RCC 7860 (cell line): ENCODE data around the gene ZNRD2.
"Not testable (repeated sequence)": the region's sequence is repeated elsewhere in the genome, so short reads cannot be mapped to it uniquely, and the experiment has no call there.

Experiments used
- DNase-seq: peaks from one replicate; pipeline ENCODE4 v3.0.0-alpha.2; 2015; ENCODE audit warnings: low spot score
- FAIRE-seq: peaks from 2 replicates; lab custom pipeline; 2012; peaks lifted over from hg19 to GRCh38; lab: Jason Lieb, UNC

ZNRD2 gene, protein sequence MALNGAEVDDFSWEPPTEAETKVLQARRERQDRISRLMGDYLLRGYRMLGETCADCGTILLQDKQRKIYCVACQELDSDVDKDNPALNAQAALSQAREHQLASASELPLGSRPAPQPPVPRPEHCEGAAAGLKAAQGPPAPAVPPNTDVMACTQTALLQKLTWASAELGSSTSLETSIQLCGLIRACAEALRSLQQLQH

DNA sequence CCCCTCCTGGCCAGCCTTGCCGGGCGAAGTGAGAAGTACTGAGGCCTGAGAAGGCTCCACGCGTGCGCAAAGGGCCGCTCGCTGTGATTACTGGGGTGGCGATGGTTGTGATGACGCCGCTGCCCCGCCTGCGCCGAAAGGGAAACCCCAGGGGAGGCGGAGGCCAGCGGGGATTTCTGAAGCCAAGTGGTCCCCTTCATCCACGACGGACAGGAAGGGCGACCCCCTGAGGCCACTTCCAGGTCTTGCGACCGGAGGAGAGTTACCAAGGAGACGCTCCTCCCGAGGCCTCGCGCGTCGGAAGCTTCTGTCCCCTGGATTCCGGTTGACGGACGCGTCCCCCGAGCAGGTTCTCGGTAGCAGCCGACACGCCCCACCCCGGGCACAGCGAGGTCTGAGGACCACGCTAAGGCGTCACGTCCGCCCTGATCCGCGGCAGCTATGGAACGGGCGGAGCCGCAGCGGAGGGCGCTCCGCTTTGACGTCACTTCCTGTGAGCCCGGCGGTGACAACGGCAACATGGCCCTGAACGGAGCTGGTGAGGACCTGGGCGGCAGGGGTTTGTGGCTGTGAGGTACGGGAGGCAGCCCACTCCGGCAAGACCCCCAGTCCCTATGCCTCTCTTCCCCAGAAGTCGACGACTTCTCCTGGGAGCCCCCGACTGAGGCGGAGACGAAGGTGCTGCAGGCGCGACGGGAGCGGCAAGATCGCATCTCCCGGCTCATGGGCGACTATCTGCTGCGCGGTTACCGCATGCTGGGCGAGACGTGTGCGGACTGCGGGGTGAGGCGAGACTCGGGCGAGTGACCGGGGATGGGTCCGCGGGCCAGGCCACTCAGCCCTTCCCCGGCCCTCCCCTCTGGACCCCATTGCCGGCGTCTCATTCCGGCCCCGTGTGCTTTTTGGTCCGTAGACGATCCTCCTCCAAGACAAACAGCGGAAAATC lies at the start of gene ZNRD2:
Gene ZNRD2, plus strand, starts transcription at position 505 of the 946 bp plus-strand sequence. Its CDS starts 15 bp downstream, at position 520.
- peak; percentile 93 for DNase-seq
- FAIRE-seq: peak; percentile 62

DNA sequence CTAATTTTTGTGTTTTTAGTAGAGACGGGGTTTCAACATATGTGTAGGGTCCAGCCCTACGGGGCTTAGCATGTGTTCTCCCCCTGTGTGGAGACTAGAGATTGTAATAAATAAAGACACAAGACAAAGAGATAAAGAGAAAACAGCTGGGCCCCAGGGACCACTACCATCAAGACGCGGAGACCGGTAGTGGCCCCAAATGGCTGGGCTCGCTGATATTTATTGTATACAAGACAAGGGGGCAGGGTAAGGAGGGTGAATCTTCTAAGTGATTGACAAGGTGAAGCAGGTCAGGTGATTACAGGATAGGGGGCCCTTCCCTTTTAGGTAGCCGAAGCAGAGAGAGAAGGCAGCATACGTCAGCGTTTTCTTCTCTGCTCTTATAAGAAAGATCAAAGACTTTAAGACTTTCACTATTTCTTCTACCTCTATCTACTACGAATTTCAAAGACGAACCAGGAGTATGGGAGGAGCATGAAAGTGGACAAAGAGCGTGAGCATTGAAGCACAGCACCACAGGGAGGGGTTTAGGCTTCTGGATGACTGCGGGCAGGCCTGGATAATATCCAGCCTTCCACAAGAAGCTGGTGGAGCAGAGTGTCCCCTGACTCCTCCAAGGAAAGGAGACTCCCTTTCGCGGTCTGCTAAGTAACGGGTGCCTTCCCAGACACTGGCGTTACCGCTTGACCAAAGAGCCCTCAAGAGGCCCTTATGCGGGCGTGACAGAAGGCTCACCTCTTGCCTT lies 48.3 kb upstream of the ZNRD2 start:
- FAIRE-seq: peak; percentile 73
- peak; percentile 53 for DNase-seq

DNA sequence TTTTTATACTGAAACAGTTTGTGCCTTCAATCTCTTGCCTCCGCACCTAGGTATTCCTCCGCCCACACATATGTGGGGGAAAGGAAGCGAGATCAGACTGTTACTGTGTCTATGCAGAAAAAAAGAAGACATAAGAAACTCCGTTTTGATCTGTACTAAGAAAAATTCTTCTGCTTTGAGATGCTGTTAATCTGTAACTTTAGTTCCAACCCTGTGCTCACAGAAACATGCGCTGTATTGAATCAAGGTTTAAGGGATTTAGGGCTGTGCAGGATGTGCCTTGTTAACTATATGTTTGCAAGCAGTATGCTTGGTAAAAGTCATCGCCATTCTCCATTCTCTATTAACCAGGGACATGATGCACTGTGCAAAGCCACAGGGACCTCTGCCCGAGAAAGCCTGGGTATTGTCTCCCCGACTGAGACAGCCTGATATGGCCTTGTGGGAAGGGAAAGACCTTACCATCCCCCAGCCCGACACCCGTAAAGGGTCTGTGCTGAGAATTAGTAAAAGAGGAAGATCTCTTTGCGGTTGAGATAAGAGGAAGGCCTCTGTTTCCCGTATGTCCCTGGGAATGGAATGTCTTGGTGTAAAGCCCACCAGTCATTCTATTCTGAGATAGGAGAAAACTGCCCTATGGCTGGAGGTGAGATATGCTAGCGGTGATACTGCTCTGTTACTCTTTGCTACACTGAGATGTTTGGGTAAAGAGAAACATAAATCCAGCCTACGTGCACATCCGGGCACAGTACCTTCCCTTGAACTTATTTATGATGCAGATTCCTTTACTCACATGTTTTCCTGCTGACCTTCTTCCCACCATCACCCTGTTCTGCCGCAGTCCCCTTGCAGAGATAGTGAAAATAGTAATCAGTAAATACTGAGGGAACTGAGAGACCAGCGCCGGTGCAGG lies 47.3 kb upstream of the ZNRD2 start:
- peak; percentile 54 for FAIRE-seq
- DNase-seq: peak; percentile 39

DNA sequence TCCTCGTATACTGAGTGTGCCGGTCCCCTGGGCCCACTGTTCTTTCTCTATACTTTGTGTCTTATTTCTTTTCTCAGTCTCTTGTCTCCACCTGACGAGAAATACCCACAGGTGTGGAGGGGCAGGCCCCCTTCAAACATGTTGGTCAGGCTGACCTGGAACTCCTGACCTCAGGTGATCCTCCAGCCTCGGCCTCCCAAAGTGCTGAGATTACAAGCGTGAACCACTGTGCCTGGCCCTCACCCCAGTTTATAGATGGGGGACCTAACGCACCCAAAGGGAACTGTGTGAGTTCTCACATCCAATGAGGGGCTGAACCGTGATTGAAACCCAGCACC lies 46.7 kb upstream of the ZNRD2 start:
- DNase-seq, FAIRE-seq: not testable (repeated sequence)

DNA sequence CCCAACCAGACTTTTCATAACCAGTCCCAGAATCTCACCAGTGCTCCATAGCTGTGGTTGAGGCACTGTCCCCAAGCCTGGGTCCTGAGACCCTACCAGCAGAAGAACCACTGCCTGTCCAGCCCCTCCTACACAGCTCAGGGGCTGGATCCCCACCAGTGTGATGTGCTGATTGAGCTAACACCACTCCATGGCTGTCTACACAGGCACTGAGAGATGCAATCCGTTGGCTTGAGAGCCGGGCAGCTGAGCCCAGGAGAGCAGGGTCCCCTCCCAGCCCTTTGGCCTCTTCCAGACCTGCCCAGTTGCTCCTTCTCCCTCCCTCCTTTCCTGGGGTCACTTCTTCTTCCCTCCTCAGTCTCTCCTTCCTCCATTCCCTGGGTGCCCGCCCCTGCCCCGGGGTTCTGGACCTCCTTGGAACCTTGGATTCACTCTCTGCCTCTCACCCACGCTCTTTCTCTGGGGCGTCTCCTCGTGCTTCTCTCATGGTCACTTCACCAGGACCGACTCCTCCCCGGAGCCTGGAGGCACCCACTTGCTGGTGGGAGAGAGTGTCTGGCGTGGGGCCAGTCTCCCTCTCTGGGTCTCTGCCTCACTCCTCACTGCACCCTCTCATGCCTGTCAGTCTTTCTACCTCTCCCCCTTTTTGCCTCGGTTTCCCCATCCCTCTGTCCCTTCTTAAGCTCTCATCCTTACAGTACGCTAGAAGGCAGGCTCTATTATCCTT lies 46.1 kb upstream of the ZNRD2 start:
- FAIRE-seq: no peak
- no peak for DNase-seq

DNA sequence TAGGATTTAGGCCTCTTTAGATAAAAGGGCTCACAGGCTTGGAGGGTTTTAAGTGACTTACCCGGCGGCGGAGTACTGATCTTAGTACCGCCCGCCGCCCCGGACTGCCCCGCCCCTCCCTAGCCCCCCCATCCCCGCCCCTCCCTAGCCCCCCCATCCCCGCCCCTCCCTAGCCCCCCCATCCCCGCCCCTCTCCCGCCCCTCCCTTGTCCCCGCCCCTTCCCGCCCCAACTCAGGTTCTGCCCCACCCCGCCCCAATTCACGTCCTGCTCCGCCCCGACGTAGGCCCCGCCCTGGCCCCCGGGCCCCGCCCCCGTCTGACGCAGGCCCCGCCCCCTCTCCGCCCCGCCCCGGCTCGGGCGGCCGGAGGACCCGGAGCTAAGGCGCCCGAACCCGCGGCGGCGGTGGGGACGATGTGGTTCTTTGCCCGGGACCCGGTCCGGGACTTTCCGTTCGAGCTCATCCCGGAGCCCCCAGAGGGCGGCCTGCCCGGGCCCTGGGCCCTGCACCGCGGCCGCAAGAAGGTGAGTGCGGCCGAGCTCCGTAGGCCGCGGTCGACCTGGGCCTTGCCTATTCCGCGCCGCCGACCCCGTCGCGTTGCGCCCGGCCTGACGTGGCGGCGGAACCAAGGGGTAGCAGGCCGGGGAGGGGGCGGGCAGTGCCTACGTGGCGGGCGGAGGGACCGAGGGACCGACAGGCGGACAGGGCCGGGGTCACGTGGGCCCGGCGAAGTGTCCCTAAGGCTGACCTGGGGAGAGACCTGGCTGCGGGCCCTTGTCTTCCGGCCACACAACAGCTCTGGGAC lies 45.3 kb upstream of the ZNRD2 start, which contains the start of gene SCYL1:
Gene SCYL1, plus strand, starts transcription at position 343 of the 805 bp plus-strand sequence. Its CDS starts 71 bp downstream, at position 414.
- peak; percentile 37 for DNase-seq
- no peak for FAIRE-seq

DNA sequence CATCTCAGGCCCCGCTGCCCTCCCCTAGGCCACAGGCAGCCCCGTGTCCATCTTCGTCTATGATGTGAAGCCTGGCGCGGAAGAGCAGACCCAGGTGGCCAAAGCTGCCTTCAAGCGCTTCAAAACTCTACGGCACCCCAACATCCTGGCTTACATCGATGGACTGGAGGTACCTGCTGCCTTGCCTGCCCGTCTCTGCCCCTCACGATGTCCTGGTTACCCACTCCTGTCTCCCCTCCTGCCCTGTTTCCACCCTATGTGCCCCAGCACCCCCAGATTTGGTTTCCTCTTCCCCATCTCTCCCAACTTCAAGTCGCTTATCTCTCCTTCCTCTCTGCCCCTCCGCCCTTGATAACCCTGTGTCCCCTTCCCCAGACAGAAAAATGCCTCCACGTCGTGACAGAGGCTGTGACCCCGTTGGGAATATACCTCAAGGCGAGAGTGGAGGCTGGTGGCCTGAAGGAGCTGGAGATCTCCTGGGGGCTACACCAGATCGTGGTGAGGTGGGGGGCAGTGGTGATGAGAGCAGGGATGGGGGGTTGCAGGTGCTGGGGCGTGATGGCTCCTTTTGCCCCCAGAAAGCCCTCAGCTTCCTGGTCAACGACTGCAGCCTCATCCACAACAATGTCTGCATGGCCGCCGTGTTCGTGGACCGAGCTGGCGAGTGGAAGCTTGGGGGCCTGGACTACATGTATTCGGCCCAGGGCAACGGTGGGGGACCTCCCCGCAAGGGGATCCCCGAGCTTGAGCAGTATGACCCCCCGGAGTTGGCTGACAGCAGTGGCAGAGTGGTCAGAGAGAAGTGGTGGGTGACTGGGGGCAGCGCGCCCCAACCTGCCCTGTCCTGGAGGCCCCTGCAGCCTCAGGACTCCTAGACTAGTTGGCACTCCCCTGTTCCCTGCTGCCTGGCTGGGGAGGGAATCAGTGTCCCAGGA lies 44.5 kb upstream of the ZNRD2 start:
- no peak for DNase-seq
- FAIRE-seq: no peak

DNA sequence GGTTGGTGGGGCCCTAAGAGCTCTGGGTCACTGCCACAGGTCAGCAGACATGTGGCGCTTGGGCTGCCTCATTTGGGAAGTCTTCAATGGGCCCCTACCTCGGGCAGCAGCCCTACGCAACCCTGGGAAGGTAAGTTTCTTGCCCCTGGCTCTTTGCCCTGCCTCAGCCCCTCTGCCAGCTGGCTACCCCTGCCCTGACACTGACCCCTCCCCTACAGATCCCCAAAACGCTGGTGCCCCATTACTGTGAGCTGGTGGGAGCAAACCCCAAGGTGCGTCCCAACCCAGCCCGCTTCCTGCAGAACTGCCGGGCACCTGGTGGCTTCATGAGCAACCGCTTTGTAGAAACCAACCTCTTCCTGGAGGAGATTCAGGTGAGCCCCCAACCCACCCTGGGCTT lies 43.5 kb upstream of the ZNRD2 start:
- no peak for FAIRE-seq
- no peak for DNase-seq

DNA sequence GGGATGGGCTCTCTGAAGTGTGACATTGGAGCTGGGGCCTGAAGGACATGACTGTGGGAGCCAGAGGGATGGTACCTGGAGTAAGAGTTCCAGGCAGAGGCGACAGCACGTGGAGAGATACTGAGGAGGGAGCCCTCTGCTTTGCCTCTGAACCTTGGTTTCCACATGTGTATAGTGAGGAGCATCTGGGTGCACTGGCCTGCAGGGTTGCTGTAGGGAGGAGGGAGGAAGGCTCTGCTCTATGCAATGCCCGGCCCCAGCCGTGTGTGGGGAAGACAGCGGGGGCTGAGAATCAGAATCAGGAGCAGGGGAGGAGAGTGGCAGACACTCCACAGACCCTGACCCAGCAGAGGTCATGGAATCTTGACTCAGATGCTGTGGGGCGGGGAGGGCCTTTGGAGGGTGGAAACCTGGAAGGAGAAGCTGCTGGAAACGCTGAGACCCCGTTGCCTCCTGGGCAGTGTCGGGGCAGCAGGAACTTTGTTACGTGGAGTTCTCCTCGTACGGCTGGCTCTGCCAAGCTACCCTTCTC lies 41.4 kb upstream of the ZNRD2 start:
- no peak for FAIRE-seq
- no peak for DNase-seq

DNA sequence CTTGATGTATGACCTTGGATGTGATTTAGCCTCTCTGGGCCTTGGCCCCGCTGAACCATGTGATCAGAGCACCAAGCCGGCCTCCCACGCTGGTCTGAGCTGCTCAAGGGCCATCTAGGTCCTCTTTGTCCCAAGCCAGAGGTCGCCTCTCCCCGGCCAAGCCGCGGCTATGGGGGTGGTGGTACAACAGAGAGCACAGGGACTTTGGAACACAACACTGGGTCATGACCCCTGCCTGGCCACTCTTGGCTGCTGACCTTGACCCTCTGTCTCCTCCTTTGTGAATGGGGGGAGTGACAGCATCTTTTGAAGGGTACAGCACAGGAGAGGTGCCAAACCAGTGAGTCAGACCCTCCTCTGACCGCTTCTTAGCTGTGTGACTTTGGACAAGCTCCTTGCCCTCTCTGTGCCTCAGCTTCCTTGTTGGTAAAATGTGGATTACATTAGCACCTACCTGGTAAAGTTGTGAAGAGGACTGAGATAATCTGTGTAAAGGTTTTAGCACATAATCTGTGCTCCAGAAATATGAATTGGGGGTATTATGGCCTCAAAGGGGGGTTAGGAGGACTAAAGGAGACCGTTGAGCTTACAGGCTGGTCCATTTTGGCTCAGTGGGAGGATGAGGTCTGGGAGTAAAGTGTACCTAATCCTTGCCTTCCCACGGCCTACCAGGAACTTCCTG lies 40.7 kb upstream of the ZNRD2 start:
- no peak for DNase-seq
- FAIRE-seq: no peak

DNA sequence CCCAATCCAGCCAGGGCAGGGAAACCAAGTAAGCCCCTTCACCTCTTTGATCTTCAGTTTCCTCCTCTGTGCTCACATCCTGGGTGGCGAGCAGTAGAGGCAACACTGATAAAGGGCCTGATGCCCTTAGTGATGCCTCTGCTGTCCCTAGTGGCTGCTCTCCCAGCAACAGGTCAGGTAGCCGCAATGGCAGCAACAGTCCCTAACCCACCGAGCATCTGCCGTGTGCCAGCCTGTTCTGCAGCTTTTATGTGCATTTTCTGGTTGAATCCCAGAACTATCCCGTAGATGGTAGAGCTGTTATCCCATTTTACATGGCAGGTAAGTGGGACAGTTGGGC lies 40.1 kb upstream of the ZNRD2 start:
- no peak for FAIRE-seq
- DNase-seq: no peak

DNA sequence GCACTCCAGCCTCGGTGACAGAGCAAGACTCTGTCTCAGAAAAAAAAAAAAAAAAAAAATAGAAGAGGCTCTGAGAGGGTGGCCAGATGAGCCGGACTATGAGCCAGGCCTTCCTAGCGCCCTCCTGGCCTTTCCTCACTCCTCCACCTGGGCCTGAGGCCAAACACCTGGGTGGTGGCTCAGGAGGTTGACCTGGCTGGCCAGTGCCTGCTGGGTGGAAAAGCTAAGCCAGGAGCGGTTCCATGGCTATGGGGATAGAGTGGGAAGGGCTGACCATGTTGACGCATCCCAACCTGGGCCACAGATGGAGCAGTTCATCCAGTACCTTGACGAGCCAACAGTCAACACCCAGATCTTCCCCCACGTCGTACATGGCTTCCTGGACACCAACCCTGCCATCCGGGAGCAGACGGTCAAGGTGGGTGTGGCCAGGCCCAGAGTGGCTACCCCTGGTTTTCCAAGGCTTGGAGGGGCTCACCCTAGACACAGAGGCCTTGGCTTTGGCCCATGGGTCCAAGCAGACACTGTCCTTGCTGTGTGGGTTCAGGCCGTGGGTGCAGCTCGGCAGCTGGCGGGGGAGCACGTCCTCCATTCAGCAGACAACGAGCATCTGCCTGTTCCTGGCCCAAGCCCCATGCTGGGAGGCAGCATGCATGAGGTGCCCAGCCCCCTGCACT lies 37.8 kb upstream of the ZNRD2 start:
- FAIRE-seq: no peak
- no peak for DNase-seq

DNA sequence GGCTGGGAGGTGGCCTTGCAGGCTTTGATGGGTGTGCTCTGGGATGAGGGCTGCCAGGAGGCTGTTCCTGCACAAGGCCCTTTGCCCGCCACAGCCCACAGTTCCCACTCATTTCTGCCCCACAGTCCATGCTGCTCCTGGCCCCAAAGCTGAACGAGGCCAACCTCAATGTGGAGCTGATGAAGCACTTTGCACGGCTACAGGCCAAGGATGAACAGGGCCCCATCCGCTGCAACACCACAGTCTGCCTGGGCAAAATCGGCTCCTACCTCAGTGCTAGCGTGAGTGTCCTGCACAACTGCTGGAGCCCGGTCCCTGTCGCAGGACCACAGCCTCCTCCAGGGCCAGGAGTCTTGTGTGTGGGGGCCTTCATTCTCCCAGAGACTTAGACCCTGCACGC lies 35.2 kb upstream of the ZNRD2 start:
- DNase-seq (no peak), FAIRE-seq (no peak)

DNA sequence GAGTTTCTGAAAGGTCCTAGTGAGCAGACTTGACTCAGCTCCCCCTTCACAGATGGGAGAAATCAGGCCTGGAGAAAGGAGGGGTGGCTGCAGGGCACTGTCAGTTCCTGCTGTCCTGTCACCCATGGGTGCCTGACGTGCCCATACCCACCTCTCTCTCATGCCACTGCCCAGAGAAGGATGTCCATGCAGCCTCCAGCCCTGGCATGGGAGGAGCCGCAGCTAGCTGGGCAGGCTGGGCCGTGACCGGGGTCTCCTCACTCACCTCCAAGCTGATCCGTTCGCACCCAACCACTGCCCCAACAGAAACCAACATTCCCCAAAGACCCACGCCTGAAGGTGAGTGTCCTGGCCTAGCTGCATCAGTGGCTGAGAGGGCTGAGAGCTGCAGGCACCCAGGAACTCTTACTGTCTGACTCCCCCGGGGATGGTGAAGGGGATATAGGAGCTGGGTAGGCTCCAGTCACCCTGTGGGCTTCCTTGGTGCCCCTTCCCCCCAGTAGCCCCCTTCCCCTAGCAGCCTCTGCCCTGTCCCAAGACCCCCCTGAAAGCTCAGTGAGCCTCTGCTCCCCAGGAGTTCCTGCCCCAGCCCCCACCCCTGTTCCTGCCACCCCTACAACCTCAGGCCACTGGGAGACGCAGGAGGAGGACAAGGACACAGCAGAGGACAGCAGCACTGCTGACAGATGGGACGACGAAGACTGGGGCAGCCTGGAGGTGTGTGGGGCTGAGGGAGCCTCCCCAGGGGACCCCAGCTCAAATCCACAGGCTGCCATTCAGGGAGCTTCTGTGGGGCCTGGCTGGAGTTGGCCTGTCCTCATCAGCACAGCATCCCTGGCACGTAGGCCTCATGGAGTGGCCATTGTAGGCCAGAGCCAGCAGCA lies 33.6 kb upstream of the ZNRD2 start:
- DNase-seq: no peak
- no peak for FAIRE-seq

DNA sequence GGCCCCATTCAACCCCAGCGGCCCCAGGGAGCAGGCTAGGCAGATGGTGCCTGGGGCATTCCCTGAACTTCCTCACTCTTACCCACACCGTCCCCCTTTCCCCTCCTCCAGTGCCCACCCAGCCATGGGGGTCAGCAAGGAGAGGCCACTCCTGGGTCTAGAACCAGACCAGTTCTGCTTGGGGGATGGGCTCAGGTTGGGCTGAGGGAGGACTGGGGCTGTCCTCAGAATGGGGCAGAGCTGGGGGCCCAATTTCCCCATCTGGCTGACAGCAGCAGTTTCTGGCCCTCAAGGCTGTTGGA lies 33.0 kb upstream of the ZNRD2 start:
- FAIRE-seq: no peak
- no peak for DNase-seq
